Tibial artery (tissue), 4 donors: ENCODE results near the gene SLC12A9.

Experiments
- DNase-seq, 2 donors: peaks; one replicate each; pipeline ENCODE4 v3.0.0-alpha.2; 2019
- H3K27ac ChIP-seq, 2 donors: fragments of 200-600 bp; sonication (generic) in 1 of 2; 1 replicate in 1 of 2; 2 replicates in 1 of 2; pipeline ENCODE4 v1.5.1; 2018 to 2019; ENCODE audit warnings: mild to moderate bottlenecking in 1 of 2
- H3K27me3 ChIP-seq, 2 donors: fragments of 200-600 bp; sonication (generic) in 1 of 2; one replicate each; pipeline versions ENCODE4 v1.5.1 to v1.6.0; 2016 to 2019
- H3K36me3 ChIP-seq, 3 donors: fragments of 200-600 bp; sonication (generic) in 2 of 3; one replicate each; pipeline ENCODE4 v1.5.1; 2016 to 2019; ENCODE audit warnings: mild to moderate bottlenecking in 2 of 3
- H3K4me1 ChIP-seq, 4 donors: fragments of 200-600 bp; sonication (generic) in 2 of 4; 1 replicate in 3 of 4; 2 replicates in 1 of 4; pipeline ENCODE4 v1.5.1; 2016 to 2019
- H3K4me3 ChIP-seq, 2 donors: fragments of 200-600 bp; sonication (generic) in 1 of 2; 1 replicate in 1 of 2; 2 replicates in 1 of 2; pipeline ENCODE4 v1.5.1; 2018 to 2019; ENCODE audit warnings: mild to moderate bottlenecking in 2 of 2
- H3K9me3 ChIP-seq, 3 donors: fragments of 200-600 bp; sonication (generic) in 1 of 3; one replicate each; pipeline ENCODE4 v1.5.1; 2016 to 2019
- intact Hi-C: fragments of 100-400 bp; cut with DNase I; formaldehyde crosslinking; loops from one replicate; pipeline ENCODE4 v1.15.0; 2023; ENCODE audit warnings: low total_unique reads
- TF ChIP-seq, protein P1 (sequence below), 2 experiments: fragments of 200-600 bp in 1 of 2; fragments of 450-650 bp in 1 of 2; IDR thresholded peaks; one replicate each; pipeline ENCODE4 v1.5.1; 2017 to 2019; ENCODE audit warnings: antibody characterized with exemption in 2 of 2, mild to moderate bottlenecking in 1 of 2, moderate library complexity in 1 of 2

The SLC12A9 gene

DNA sequence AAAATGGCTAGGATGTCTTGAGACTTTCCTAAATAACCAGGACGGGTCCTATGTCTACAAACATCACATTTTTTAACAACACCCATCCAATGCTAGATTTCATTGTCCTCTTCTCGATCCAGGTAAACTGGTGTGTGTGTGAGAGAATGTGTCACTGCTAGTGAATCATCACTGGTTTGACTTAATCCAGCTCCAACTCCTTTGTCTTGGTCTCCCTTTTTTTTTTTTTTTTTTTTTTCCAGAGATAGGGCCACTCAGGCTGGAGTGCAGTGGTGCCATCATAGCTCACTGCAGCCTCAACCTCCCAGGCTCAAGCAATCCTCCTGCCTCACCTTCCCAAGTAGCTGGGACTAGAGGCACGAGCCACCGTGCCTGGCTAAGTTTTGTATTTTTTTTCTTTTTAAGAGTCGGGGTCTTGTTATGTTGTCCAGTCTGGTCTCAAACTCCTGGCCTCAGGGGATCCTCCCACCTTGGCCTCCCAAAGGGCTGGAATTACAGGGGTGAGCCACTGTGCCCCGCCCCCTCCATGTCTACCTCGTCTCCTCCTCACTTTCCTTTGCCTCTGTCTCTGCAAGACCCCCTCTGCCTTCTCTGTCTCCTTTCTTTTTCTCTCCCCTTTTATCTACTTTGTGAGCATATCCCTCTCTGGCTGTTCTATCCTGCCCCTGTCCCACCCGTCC lies 39.2 kb downstream of the SLC12A9 start:
- H3K9me3 ChIP-seq = no peaks in the 10 kb centered on the region
- TF ChIP-seq, protein P1, sequence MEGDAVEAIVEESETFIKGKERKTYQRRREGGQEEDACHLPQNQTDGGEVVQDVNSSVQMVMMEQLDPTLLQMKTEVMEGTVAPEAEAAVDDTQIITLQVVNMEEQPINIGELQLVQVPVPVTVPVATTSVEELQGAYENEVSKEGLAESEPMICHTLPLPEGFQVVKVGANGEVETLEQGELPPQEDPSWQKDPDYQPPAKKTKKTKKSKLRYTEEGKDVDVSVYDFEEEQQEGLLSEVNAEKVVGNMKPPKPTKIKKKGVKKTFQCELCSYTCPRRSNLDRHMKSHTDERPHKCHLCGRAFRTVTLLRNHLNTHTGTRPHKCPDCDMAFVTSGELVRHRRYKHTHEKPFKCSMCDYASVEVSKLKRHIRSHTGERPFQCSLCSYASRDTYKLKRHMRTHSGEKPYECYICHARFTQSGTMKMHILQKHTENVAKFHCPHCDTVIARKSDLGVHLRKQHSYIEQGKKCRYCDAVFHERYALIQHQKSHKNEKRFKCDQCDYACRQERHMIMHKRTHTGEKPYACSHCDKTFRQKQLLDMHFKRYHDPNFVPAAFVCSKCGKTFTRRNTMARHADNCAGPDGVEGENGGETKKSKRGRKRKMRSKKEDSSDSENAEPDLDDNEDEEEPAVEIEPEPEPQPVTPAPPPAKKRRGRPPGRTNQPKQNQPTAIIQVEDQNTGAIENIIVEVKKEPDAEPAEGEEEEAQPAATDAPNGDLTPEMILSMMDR (IDR thresholded peaks at IDR 0.05) = no peak
- H3K36me3 ChIP-seq = peaks cover 16 to 23% (median 21%) of the 10 kb centered on the region in 3 donors
- no peak overlapping the region for H3K27ac ChIP-seq
- H3K4me3 ChIP-seq = no peak overlapping the region
- no peak for DNase-seq
- intact Hi-C loops = loop anchor here (10.0 kb wide), 1 partner anchor 273 kb away; the partner anchor contains the start of gene VGF
- H3K27me3 ChIP-seq = peaks cover 0 to 37% of the 10 kb centered on the region in 2 donors
- H3K4me1 ChIP-seq = peaks cover 5 to 56% (median 47%) of the 10 kb centered on the region in 4 donors

DNA sequence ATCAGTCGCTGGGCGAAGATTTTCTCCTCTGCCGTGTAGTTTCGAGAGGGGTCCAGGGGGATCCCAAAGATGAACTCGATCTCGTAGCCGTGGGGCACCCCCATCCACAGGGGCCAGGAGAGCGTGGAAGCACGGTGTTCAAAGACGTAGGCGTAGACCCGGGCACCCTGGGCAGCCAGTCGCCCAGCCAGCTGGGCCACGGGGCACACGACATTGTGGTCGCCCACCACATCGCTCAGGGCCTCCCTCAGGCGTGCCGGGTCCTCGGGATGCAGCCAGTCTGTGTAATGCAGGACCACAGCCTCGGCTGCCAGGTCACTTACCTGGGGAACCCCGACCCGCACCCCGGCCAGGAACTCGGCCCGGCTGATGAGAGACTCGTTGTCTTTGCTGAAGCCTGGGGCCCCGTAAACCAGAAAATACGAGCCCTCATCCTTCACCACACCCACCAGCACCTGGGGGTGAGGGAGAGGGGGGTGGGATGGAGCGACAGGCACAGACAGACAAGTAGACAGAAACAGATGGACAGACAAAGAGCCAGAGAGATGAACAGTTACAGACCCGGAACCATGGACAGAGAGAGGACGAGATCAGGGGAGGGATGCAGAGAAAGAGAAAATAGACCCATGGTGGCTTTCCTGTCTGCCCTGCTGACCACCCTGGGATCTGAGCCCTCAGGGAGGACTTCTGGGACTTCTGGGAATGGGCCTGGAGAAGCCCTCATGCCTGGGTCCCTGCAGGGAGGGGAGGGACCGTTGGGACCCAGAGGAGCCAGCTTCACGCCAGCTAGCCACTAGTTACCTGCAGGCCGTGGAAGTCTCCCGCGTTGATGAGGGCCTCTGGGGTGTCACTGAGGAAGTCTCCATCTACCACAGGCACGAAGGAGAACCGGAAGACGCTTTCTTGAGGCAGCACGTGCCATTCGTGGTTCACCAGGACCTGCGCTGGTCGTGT lies 40.1 kb downstream of the SLC12A9 start:
- Histone ChIP-seq H3K27ac (no peak overlapping the region), H3K36me3 (peaks cover 7 to 13% (median 11%) of the 10 kb centered on the region in 3 donors), H3K4me1 (peaks cover 5 to 63% (median 55%) of the 10 kb centered on the region in 4 donors), H3K4me3 (no peak overlapping the region), H3K9me3 (no peaks in the 10 kb centered on the region), H3K27me3 (peaks cover 0 to 46% of the 10 kb centered on the region in 2 donors)
- intact Hi-C loops = loop anchor here (10.0 kb wide), 1 partner anchor 272 kb away; the partner anchor contains the start of gene VGF
- TF ChIP-seq, protein P1 (IDR thresholded peaks at IDR 0.05) = no peak
- no peak for DNase-seq

DNA sequence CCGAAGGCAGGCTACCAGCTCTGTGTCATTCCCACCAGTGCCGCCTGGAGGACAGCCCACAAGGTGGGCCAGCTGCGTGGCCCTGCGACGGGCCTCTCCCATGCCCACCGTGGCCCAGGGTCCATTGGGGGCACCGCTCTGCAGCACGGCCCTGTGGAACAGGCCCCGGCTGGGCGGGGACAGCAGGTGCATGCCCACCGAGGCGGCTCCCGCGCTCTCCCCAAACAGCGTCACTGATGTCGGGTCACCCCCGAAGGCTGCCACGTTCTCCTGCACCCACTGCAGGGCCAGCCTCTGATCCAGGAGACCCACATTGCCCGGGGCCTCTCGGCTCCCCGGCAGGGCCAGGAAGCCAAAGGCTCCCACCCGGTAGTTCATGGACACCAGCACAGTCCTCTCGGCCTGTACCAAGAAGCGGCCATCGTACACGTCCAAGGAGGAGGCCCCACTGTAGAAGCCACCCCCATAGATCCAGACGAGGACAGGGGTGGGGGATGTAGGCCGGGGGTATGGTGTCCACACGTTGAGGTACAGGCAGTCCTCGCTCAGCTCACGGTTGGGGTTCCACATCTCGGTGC lies 40.9 kb downstream of the SLC12A9 start:
- H3K4me1 ChIP-seq = peaks cover 5 to 56% (median 50%) of the 10 kb centered on the region in 4 donors
- intact Hi-C loops = loop anchor here (10.0 kb wide), 1 partner anchor 271 kb away; the partner anchor contains the start of gene VGF
- no peak overlapping the region for H3K27ac ChIP-seq
- no peaks in the 10 kb centered on the region for H3K9me3 ChIP-seq
- peaks cover 0 to 54% of the 10 kb centered on the region in 2 donors for H3K27me3 ChIP-seq
- TF ChIP-seq, protein P1 (IDR thresholded peaks at IDR 0.05) = no peak
- no peak for DNase-seq
- H3K4me3 ChIP-seq = no peak overlapping the region
- peaks cover 0 to 6% (median 4%) of the 10 kb centered on the region in 3 donors for H3K36me3 ChIP-seq

DNA sequence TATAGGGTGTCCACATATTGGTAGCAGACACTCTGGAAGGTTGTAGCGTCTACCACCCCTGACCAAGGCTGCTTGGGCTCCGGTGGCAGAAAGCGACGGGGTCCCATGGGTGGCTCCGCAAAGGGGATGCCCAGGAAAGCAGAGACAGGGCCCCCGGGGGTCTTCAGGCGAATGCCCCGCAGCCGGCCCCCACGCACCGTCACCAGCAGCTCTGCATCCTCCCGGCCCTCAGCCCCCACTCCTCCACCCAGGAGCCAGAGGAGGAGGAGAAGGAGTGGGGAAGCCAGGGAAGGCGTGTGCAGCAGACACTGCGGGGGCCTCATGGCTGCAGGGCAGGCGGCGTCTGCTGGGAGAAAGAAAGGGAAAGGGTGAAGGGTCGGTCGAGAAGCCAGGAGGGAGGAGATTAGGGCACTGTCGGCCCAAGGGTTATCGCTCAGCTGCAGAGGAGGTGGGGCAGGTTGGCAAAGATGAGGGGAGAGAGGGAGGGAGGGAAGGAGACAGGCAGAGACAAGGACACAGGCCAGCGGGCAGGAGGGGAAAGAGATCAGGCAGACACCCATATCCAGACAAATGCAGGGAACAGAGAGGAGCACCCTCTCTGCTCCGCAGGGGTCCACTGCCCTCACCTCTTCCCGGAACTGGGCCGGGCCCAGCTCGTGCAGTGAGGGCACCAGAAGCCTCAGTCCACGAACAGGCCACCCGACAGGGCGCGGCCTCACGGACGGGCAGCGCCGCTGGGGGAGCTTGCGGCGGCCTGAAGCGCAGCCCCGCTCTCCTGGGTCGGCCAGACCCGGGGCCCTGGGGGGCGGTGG lies 41.6 kb downstream of the SLC12A9 start:
- Histone ChIP-seq H3K27ac (no peak overlapping the region), H3K36me3 (no peaks in the 10 kb centered on the region), H3K9me3 (no peaks in the 10 kb centered on the region), H3K4me1 (peaks cover 2 to 49% (median 43%) of the 10 kb centered on the region in 4 donors), H3K4me3 (no peak overlapping the region), H3K27me3 (peaks cover 0 to 61% of the 10 kb centered on the region in 2 donors)
- DNase-seq = no peak
- intact Hi-C loops = loop anchor here (10.0 kb wide), 1 partner anchor 271 kb away; the partner anchor contains the start of gene VGF
- TF ChIP-seq, protein P1 (IDR thresholded peaks at IDR 0.05) = no peak
